SK-N-SH treated with all-trans-retinoic acid at 6 μM for 48 hours (cell line): ENCODE data around the gene STEAP3.

Experiments used
- ATAC-seq: fragments of 200-7000 bp; cut with Tn5 transposase; 3 replicates; pipeline ENCODE4 v1.9.1; 2020; ENCODE audit warnings: mild to moderate bottlenecking, moderate library complexity
- ARNTL ChIP-seq: fragments of 450-650 bp; formaldehyde crosslinking; IDR thresholded peaks from 2 replicates; pipeline ENCODE4 v1.5.0; 2020; ENCODE audit warnings: low read depth, mild to moderate bottlenecking, moderate library complexity, borderline replicate concordance
- BACH2 ChIP-seq: fragments of 250-450 bp; sonication (Bioruptor Pico); IDR thresholded peaks from 2 replicates; pipeline ENCODE4 v1.9.0; 2021; ENCODE audit warnings: mild to moderate bottlenecking, borderline replicate concordance
- CSDC2 ChIP-seq: fragments of 250-450 bp; sonication (Bioruptor Pico); IDR thresholded peaks from 2 replicates; pipeline ENCODE4 v1.5.0; 2020; ENCODE audit warnings: mild to moderate bottlenecking, moderate library complexity
- ESRRG ChIP-seq: fragments of 250-450 bp; sonication (Bioruptor Pico); IDR thresholded peaks from 2 replicates; pipeline ENCODE4 v1.6.1; 2021; ENCODE audit warnings: mild to moderate bottlenecking
- GLIS3 ChIP-seq: fragments of 250-450 bp; sonication (Bioruptor Pico); IDR thresholded peaks from 2 replicates; pipeline ENCODE4 v1.5.0; 2020; ENCODE audit warnings: mild to moderate bottlenecking, moderate library complexity
- ISL1 ChIP-seq: fragments of 250-450 bp; sonication (Bioruptor Pico); IDR thresholded peaks from 2 replicates; pipeline ENCODE4 v2.1.2; 2022; ENCODE audit warnings: mild to moderate bottlenecking, moderate library complexity
- OSR1 ChIP-seq: fragments of 250-450 bp; sonication (Bioruptor Pico); IDR thresholded peaks from 2 replicates; pipeline ENCODE4 v1.8.0; 2022; ENCODE audit warnings: moderate library complexity, mild to moderate bottlenecking, inconsistent platforms
- PATZ1 ChIP-seq: fragments of 250-450 bp; sonication (Bioruptor Pico); IDR thresholded peaks from 2 replicates; pipeline ENCODE4 v1.8.0; 2020; ENCODE audit warnings: mild to moderate bottlenecking, moderate library complexity, borderline replicate concordance
- POU6F1 ChIP-seq: fragments of 250-450 bp; sonication (Bioruptor Pico); IDR thresholded peaks from 2 replicates; pipeline ENCODE4 v1.8.0; 2021; ENCODE audit warnings: low read depth, mild to moderate bottlenecking, moderate library complexity, borderline replicate concordance
- PPARA ChIP-seq: fragments of 250-450 bp; sonication (Bioruptor Pico); IDR thresholded peaks from 2 replicates; pipeline ENCODE4 v1.5.0; 2020; ENCODE audit warnings: mild to moderate bottlenecking, borderline replicate concordance
- RARB ChIP-seq: fragments of 250-450 bp; sonication (Bioruptor Pico); IDR thresholded peaks from 2 replicates; pipeline ENCODE4 v1.8.0; 2021; ENCODE audit warnings: mild to moderate bottlenecking, moderate library complexity
- SNAI2 ChIP-seq: fragments of 250-450 bp; sonication (Bioruptor Pico); IDR thresholded peaks from 2 replicates; pipeline ENCODE4 v1.5.0; 2020; ENCODE audit warnings: mild to moderate bottlenecking, moderate library complexity
- TCF4 ChIP-seq: fragments of 250-450 bp; sonication (Bioruptor Pico); IDR thresholded peaks from 2 replicates; pipeline ENCODE4 v1.8.0; 2021; ENCODE audit warnings: mild to moderate bottlenecking, moderate library complexity, borderline replicate concordance
- TOX ChIP-seq: fragments of 250-450 bp; sonication (Bioruptor Pico); IDR thresholded peaks from 2 replicates; pipeline ENCODE4 v1.8.0; 2021; ENCODE audit warnings: mild to moderate bottlenecking, moderate library complexity, borderline replicate concordance
- TSHZ2 ChIP-seq: fragments of 250-450 bp; sonication (Bioruptor Pico); IDR thresholded peaks from 2 replicates; pipeline ENCODE4 v1.5.0; 2020; ENCODE audit warnings: mild to moderate bottlenecking, moderate library complexity
- ZC3H10 ChIP-seq: fragments of 250-450 bp; sonication (Bioruptor Pico); IDR thresholded peaks from 2 replicates; pipeline ENCODE4 v1.5.1; 2021; ENCODE audit warnings: mild to moderate bottlenecking, moderate library complexity
- ZFP3 ChIP-seq: fragments of 250-450 bp; sonication (Bioruptor Pico); IDR thresholded peaks from 2 replicates; pipeline ENCODE4 v1.5.0; 2020; ENCODE audit warnings: mild to moderate bottlenecking, moderate library complexity
- ZFP30 ChIP-seq: fragments of 450-650 bp; formaldehyde crosslinking; IDR thresholded peaks from 2 replicates; pipeline ENCODE4 v1.5.0; 2022; ENCODE audit warnings: mild to moderate bottlenecking, moderate library complexity
- ZNF565 ChIP-seq: fragments of 450-650 bp; formaldehyde crosslinking; conservative IDR thresholded peaks from 2 replicates; pipeline ENCODE4 v1.5.0; 2020; ENCODE audit warnings: low read depth, mild to moderate bottlenecking, moderate library complexity
- ZNF8 ChIP-seq: fragments of 450-650 bp; formaldehyde crosslinking; IDR thresholded peaks from 2 replicates; pipeline ENCODE4 v1.5.0; 2020; ENCODE audit warnings: mild to moderate bottlenecking, moderate library complexity
- TF ChIP-seq, protein P1 (sequence below): fragments of 250-450 bp; sonication (Bioruptor Pico); IDR thresholded peaks from 2 replicates; pipeline ENCODE4 v1.5.1; 2020; ENCODE audit warnings: low read depth, mild to moderate bottlenecking, moderate library complexity

The STEAP3 gene

DNA sequence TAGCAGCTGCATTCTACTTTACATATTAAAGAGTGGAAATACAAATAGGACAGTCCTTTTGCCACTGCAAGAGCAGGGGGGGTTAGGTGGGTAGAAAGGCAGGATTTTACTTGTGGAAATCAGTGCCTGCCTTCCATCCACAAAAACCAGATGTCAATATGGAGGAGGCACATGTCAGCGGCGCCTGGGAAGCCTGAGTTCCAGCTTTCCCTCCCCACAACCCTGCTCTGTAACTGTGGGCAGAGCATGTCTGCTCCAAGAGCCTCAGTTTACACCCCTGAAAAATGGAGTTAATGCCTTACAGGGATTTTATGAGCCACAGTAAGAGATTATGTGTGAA is 32.9 kb downstream of the STEAP3 start (continued):
- TF ChIP-seq ZC3H10: no peak
- TF ChIP-seq PATZ1: no peak
- TF ChIP-seq ZFP30 (CRISPR knock-in tag): no peak
- no peak for TF ChIP-seq SNAI2 (CRISPR knock-in tag)
- TF ChIP-seq ZFP3 (CRISPR knock-in tag): no peak

DNA sequence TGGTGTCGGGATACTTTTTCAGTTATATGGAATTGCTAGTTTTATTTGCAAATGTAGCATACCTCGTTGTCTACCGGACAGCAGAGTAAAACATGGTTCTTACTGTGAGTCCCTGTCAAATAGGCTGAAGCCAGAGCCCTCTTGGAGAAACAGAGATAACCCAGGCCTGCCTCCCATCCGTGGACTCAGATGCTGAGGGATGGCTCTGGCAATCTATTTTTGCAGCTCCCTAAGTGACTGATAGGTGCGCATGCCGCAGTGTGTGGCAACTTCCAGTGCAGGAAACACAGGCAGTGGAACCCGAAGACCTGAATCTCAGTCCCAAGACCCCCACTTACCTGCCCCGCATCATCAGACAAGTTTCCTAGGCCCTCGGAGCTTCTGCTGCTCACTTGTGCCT is 33.6 kb downstream of the STEAP3 start:
- no peak for ATAC-seq
- TF ChIP-seq ZNF8 (CRISPR knock-in tag) (no peak), POU6F1 (no peak), PATZ1 (no peak), ESRRG (CRISPR knock-in tag) (no peak), ISL1 (CRISPR knock-in tag) (no peak), TCF4 (CRISPR knock-in tag) (no peak), SNAI2 (CRISPR knock-in tag) (no peak)

- TF ChIP-seq TSHZ2 (CRISPR knock-in tag): no peak
- TF ChIP-seq ZNF8 (CRISPR knock-in tag): no peak
- TF ChIP-seq ZFP3 (CRISPR knock-in tag): no peak
- no peak for TF ChIP-seq OSR1
- TF ChIP-seq PPARA (CRISPR knock-in tag): no peak
- no peak for TF ChIP-seq GLIS3 (CRISPR knock-in tag)
- TF ChIP-seq ESRRG (CRISPR knock-in tag): no peak
- no peak for ATAC-seq
Measured at GRCh38 chr2:119259296-119259860, 35.7 kb downstream of the STEAP3 start.

GRCh38 chr2:119260646-119261492 is 37.2 kb downstream of the STEAP3 start:
- ATAC-seq: no peak
- TF ChIP-seq ZFP30 (CRISPR knock-in tag): no peak
- no peak for TF ChIP-seq ZFP3 (CRISPR knock-in tag)
- TF ChIP-seq PPARA (CRISPR knock-in tag): no peak
- TF ChIP-seq TOX (CRISPR knock-in tag): no peak
- no peak for TF ChIP-seq PATZ1
- no peak for TF ChIP-seq ESRRG (CRISPR knock-in tag)
- TF ChIP-seq ZC3H10: no peak
- no peak for TF ChIP-seq ARNTL (CRISPR knock-in tag)
- TF ChIP-seq BACH2 (CRISPR knock-in tag): no peak
- TF ChIP-seq POU6F1: no peak
- no peak for TF ChIP-seq CSDC2 (CRISPR knock-in tag)
- TF ChIP-seq OSR1: no peak
- TF ChIP-seq ZNF565: no peak
- TF ChIP-seq ZNF8 (CRISPR knock-in tag): no peak
- no peak for TF ChIP-seq RARB (CRISPR knock-in tag)
- no peak for TF ChIP-seq SNAI2 (CRISPR knock-in tag)
- TF ChIP-seq, protein P1, sequence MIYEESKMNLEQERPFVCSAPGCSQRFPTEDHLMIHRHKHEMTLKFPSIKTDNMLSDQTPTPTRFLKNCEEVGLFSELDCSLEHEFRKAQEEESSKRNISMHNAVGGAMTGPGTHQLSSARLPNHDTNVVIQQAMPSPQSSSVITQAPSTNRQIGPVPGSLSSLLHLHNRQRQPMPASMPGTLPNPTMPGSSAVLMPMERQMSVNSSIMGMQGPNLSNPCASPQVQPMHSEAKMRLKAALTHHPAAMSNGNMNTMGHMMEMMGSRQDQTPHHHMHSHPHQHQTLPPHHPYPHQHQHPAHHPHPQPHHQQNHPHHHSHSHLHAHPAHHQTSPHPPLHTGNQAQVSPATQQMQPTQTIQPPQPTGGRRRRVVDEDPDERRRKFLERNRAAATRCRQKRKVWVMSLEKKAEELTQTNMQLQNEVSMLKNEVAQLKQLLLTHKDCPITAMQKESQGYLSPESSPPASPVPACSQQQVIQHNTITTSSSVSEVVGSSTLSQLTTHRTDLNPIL (CRISPR knock-in tag): no peak
